IMR-90 (cell line): ENCODE data around the gene JMJD7. TPM values are rescaled to one million over a fixed set of nuclear protein-coding genes. Genes with fewer than 3 reads are reported as not detected.
A peak's percentile ranks its signal among the peaks of the same experiment; 100 is the strongest.

Experiments
- ATAC-seq: fragments of 200-7000 bp; cut with Tn5 transposase; 2 replicates; pipeline ENCODE4 v1.9.1; 2020; ENCODE audit warnings: low read depth, mild to moderate bottlenecking, moderate library complexity
- BruUV-seq: library from RNA; stranded (reverse); fragments of 400-500 nt; replicated peaks from 2 replicates; lab custom pipeline; 2021; lab: Mats Ljungman, UMichigan
- CTCF ChIA-PET: fragments of 300-600 bp; formaldehyde crosslinking; extraction: SDS; loops from one replicate; lab custom pipeline; 2021; ENCODE audit warnings: antibody characterized with exemption; lab: Yijun Ruan, JAX
- POLR2A ChIA-PET: fragments of 300-600 bp; sonication (Branson Sonifier 250); formaldehyde crosslinking; loops from one replicate; lab custom pipeline; 2022; ENCODE audit warnings: antibody characterized with exemption; ENCODE audit not compliant: unreplicated experiment; lab: Charles Lee
- DNase-seq: peaks from one replicate; pipeline ENCODE4 v3.0.0; 2013
- H2AFZ ChIP-seq: replicated peaks from 2 replicates; pipeline ENCODE3; 2013; ENCODE audit warnings: low read length, mild to moderate bottlenecking; ENCODE audit not compliant: poor library complexity
- H2AK5ac ChIP-seq: 2 replicates; pipeline ENCODE4 v1.6.1; 2013; ENCODE audit warnings: low read depth, low read length, inconsistent platforms
- H2AK9ac ChIP-seq: replicated peaks from 2 replicates; pipeline ENCODE3; 2013; ENCODE audit warnings: mild to moderate bottlenecking, low read depth, low read length, moderate library complexity; ENCODE audit not compliant: poor library complexity
- H2BK120ac ChIP-seq: 2 replicates; pipeline ENCODE4 v1.6.1; 2013; ENCODE audit warnings: low read depth, low read length, inconsistent platforms
- H2BK15ac ChIP-seq: 3 replicates; pipeline ENCODE4 v1.6.1; 2013; ENCODE audit warnings: low read depth, low read length, inconsistent platforms
- H2BK20ac ChIP-seq: 2 replicates; pipeline ENCODE4 v1.6.1; 2013; ENCODE audit warnings: low read depth, mild to moderate bottlenecking, inconsistent platforms, low read length, moderate library complexity
- H2BK5ac ChIP-seq: 2 replicates; pipeline ENCODE4 v1.6.1; 2013; ENCODE audit warnings: mild to moderate bottlenecking, low read depth, low read length, inconsistent platforms; ENCODE audit not compliant: poor library complexity, severe bottlenecking
- H3K14ac ChIP-seq: replicated peaks from 2 replicates; pipeline ENCODE4 v1.6.1; 2013; ENCODE audit warnings: low read depth, low read length, inconsistent platforms
- H3K18ac ChIP-seq: 2 replicates; pipeline ENCODE4 v1.6.1; 2013; ENCODE audit warnings: low read depth, low read length, control low read depth
- H3K23ac ChIP-seq: 2 replicates; pipeline ENCODE4 v1.6.1; 2013; ENCODE audit warnings: low read depth, low read length, inconsistent platforms
- H3K27ac ChIP-seq: 2 replicates; pipeline ENCODE4 v1.5.1; 2013; ENCODE audit warnings: mild to moderate bottlenecking, control low read depth, low read length; ENCODE audit not compliant: insufficient read depth
- H3K27me3 ChIP-seq: 2 replicates; pipeline ENCODE4 v1.6.1; 2013; ENCODE audit warnings: low read length; ENCODE audit not compliant: control insufficient read depth, insufficient read depth
- H3K36me3 ChIP-seq: 2 replicates; pipeline ENCODE4 v1.6.1; 2013; ENCODE audit warnings: low read length, mixed read lengths; ENCODE audit not compliant: control insufficient read depth, insufficient read depth
- H3K4ac ChIP-seq: 2 replicates; pipeline ENCODE4 v1.6.1; 2013; ENCODE audit warnings: low read depth, low read length, inconsistent platforms
- H3K4me1 ChIP-seq: 2 replicates; pipeline ENCODE4 v1.6.1; 2013; ENCODE audit warnings: low read length, mixed read lengths; ENCODE audit not compliant: control insufficient read depth, insufficient read depth
- H3K4me2 ChIP-seq: 2 replicates; pipeline ENCODE4 v1.6.1; 2013; ENCODE audit warnings: low read depth, mild to moderate bottlenecking, control low read depth, low read length, moderate library complexity
- H3K4me3 ChIP-seq: 2 replicates; pipeline ENCODE4 v1.5.1; 2013; ENCODE audit warnings: low read depth, mild to moderate bottlenecking, control low read depth, low read length, moderate library complexity; ENCODE audit not compliant: insufficient read depth
- H3K56ac ChIP-seq: 2 replicates; pipeline ENCODE4 v1.6.1; 2013; ENCODE audit warnings: low read length, inconsistent platforms; ENCODE audit not compliant: insufficient read depth; ENCODE audit errors: extremely low read depth
- H3K79me1 ChIP-seq, 2 experiments: 2 replicates each; pipeline ENCODE4 v1.6.1; 2013; ENCODE audit warnings: low read length in 2 of 2, inconsistent platforms in 1 of 2, low read depth in 1 of 2
- H3K9ac ChIP-seq: 2 replicates; pipeline ENCODE4 v1.6.1; 2013; ENCODE audit warnings: low read depth, low read length, control low read depth
- H3K9me1 ChIP-seq: 2 replicates; pipeline ENCODE4 v1.6.1; 2013; ENCODE audit warnings: low read length, inconsistent platforms; ENCODE audit not compliant: insufficient read depth
- H3K9me3 ChIP-seq: 2 replicates; pipeline ENCODE4 v1.6.1; 2013; ENCODE audit warnings: low read length; ENCODE audit not compliant: control insufficient read depth, insufficient read depth
- H4K20me1 ChIP-seq: 2 replicates; pipeline ENCODE4 v1.6.1; 2013; ENCODE audit warnings: low read length, inconsistent platforms; ENCODE audit not compliant: insufficient read depth
- H4K5ac ChIP-seq: 2 replicates; pipeline ENCODE4 v1.6.1; 2013; ENCODE audit warnings: mild to moderate bottlenecking, low read depth, low read length, control low read depth
- H4K8ac ChIP-seq, 2 experiments: 2 replicates each; pipeline ENCODE4 v1.6.1; 2013; ENCODE audit warnings: low read depth in 2 of 2, low read length in 2 of 2, control low read depth in 1 of 2, inconsistent platforms in 1 of 2
- H4K91ac ChIP-seq: 2 replicates; pipeline ENCODE4 v1.6.1; 2013; ENCODE audit warnings: low read depth, low read length, inconsistent platforms; ENCODE audit not compliant: insufficient read depth
- BHLHE40 ChIP-seq: fragments of 150-350 bp; IDR thresholded peaks from 2 replicates; pipeline ENCODE4 v1.6.1; 2016; ENCODE audit warnings: mild to moderate bottlenecking, low read depth, low read length
- CEBPB ChIP-seq: IDR thresholded peaks from 2 replicates; pipeline ENCODE4 v1.6.1; 2012; ENCODE audit warnings: low read depth, low read length, improper control_type of control experiment
- FOS ChIP-seq: fragments of 150-350 bp; IDR thresholded peaks from 2 replicates; pipeline ENCODE4 v1.6.1; 2016; ENCODE audit warnings: low read depth, low read length
- POLR2A ChIP-seq: IDR thresholded peaks from 2 replicates; pipeline ENCODE4 v1.6.1; 2012; ENCODE audit warnings: mild to moderate bottlenecking, low read depth, low read length
- WGBS, 2 experiments: methylation state at CpG; one replicate each; pipeline versions ENCODE4 v1.1.5 to v1.1.7; 2013; ENCODE audit warnings: missing lambda C conversion rate in 2 of 2; ENCODE audit not compliant: insufficient read length in 1 of 2; ENCODE audit errors: extremely low coverage in 2 of 2; 5-methylcytosine and 5-hydroxymethylcytosine counted together
- dilution Hi-C: fragments of 300-500 bp; cut with HindIII; formaldehyde crosslinking; loops from one replicate; pipeline ENCODE4 v1.14.3; 2018; ENCODE audit warnings: low sequenced_read_pairs; ENCODE audit not compliant: unreplicated experiment
- in situ Hi-C: fragments of 300-500 bp; cut with MboI; formaldehyde crosslinking; loops from 3 replicates; pipeline ENCODE4 v1.14.3; 2019; ENCODE audit warnings: low sequenced_read_pairs, inconsistent platforms, mixed read lengths
- intact Hi-C: fragments of 100-400 bp; cut with micrococcal nuclease; formaldehyde crosslinking; loops from 2 replicates; pipeline ENCODE4 v1.10.0; 2022
- polyA plus RNA-seq, 3 experiments: library from polyadenylated mRNA; depleted of rRNA; stranded (reverse); fragments of >200 nt; gene quantifications; 2 replicates each; pipeline ENCODE4 v1.2.3, GENCODE V29; 2012; ENCODE audit warnings: low replicate concordance in 1 of 3
- total RNA-seq: library from RNA; depleted of rRNA; stranded (reverse); fragments of >200 nt; gene quantifications from 2 replicates; pipeline ENCODE4 v1.2.3, GENCODE V29; 2012

JMJD7 gene
- total and polyA plus RNA-seq, 2 of the 4 experiments (the other 2 are of a cell fraction) = 5.0 to 6.3 TPM

GRCh38 chr15:41779662-41780157 lies 48.2 kb upstream of the JMJD7 start:
- no peak overlapping the region for H2AFZ ChIP-seq
- intact Hi-C loops (loop anchor here (10.0 kb wide), 1 partner anchor 175 kb away; no protein-coding TSS in a partner anchor), in situ Hi-C loops (no loop called here), dilution Hi-C loops (no loop called here)
- H3K14ac ChIP-seq = no peak overlapping the region; the same call in 1 of the 2 replicates
- DNase-seq (no peak), ATAC-seq (peak; percentile 8; the same call in 1 of the 2 replicates)
- peak overlapping the region; percentile 33; the same call in 1 of the 2 replicates for H2AK5ac ChIP-seq
- H3K56ac ChIP-seq = no peak overlapping the region; the same call in 1 of the 2 replicates
- H4K5ac ChIP-seq = no peak overlapping the region
- ChIA-PET CTCF (no interaction called here), POLR2A (no interaction called here)
- peaks cover 16% of the 10 kb centered on the region for H3K4me1 ChIP-seq
- peak overlapping the region; percentile 4; the same call in 1 of the 2 replicates for H3K23ac ChIP-seq
- no peak overlapping the region for H3K18ac ChIP-seq
- no peak overlapping the region for H3K4me3 ChIP-seq
- H2BK120ac ChIP-seq = peak overlapping the region; percentile 25; the same call in 1 of the 2 replicates
- no peaks in the 10 kb centered on the region for H3K36me3 ChIP-seq
- peak overlapping the region; percentile 56 for H2BK20ac ChIP-seq
- peak overlapping the region; percentile 1; the same call in 1 of the 3 replicates for H2BK15ac ChIP-seq
- peak overlapping the region; percentile 7 for H3K4ac ChIP-seq
- WGBS, 2 experiments = 100% methylated on average over 1 of the region's 4 CpGs; no CpG with 5 or more reads in 1 of the 2 experiments
- no peak overlapping the region for H2AK9ac ChIP-seq
- no TSS peak for BruUV-seq
- H3K27me3 ChIP-seq = no peaks in the 10 kb centered on the region
- TF ChIP-seq CEBPB (no peak), POLR2A (no peak), BHLHE40 (no peak), FOS (no peak)
- H3K9ac ChIP-seq = no peak overlapping the region
- peaks cover 26% of the 10 kb centered on the region for H4K20me1 ChIP-seq
- H3K9me1 ChIP-seq = peaks cover 16% of the 10 kb centered on the region
- peak overlapping the region; percentile 1; the same call in 1 of the 2 replicates for H4K91ac ChIP-seq
- peaks cover 40 to 87% of the 10 kb centered on the region in 2 experiments for H3K79me1 ChIP-seq
- peak overlapping the region; percentile 46 for H2BK5ac ChIP-seq
- H3K9me3 ChIP-seq = no peaks in the 10 kb centered on the region
- H3K27ac ChIP-seq = peak overlapping the region; percentile 40; the same call in 1 of the 2 replicates
- no peak overlapping the region; a peak in 1 of 4 replicates for H4K8ac ChIP-seq
- peak overlapping the region; percentile 48; the same call in 1 of the 2 replicates for H3K4me2 ChIP-seq
